HG03280 (cell line): ENCODE data around the gene REST.

Experiments used
- ATAC-seq: cut with Tn5 transposase; IDR thresholded peaks from one replicate; pipeline ENCODE4 v1.9.1; 2021; ENCODE audit warnings: mild to moderate bottlenecking, moderate library complexity; ENCODE audit not compliant: unreplicated experiment

Gene REST

GRCh38 chr4:56976837-56977320 is 69.2 kb downstream of the REST start:
- peak; percentile 28 for ATAC-seq

GRCh38 chr4:56977321-56978012 is 69.8 kb downstream of the REST start, which contains the start of gene NOA1:
TSS of gene NOA1 (minus strand) at chr4:56977606. CDS start at chr4:56977585, 21 bp downstream.
- peak; percentile 66 for ATAC-seq

- ATAC-seq = peak; percentile 50
Measured at GRCh38 chr4:56978750-56979303, 71.1 kb downstream of the REST start, which contains the start of gene POLR2B. TSS of gene POLR2B (plus strand) at chr4:56978896. CDS start at chr4:56978986, 90 bp downstream.

GRCh38 chr4:56979421-56980072 is 71.8 kb downstream of the REST start:
- no peak for ATAC-seq

GRCh38 chr4:56981795-56982201 is 74.1 kb downstream of the REST start:
- no peak for ATAC-seq

- no peak for ATAC-seq
Measured at GRCh38 chr4:56986192-56986591, 78.5 kb downstream of the REST start.

- no peak for ATAC-seq
Measured at GRCh38 chr4:56986952-56987351, 79.3 kb downstream of the REST start.

GRCh38 chr4:56990109-56990905 is 82.6 kb downstream of the REST start:
- no peak for ATAC-seq

GRCh38 chr4:56995525-56995924 is 87.8 kb downstream of the REST start:
- ATAC-seq = no peak

- no peak for ATAC-seq
Measured at GRCh38 chr4:56999751-57000150, 92.1 kb downstream of the REST start.

GRCh38 chr4:57013543-57014120 is 105.9 kb downstream of the REST start:
- ATAC-seq = no peak
